Smooth muscle cell (in vitro differentiated cells): ENCODE results near the gene FHAD1. TPM values are rescaled to one million over a fixed set of nuclear protein-coding genes. Genes with fewer than 3 reads are reported as not detected.

Experiments
- DNase-seq: peaks from one replicate; lab custom pipeline; 2025; ENCODE audit not compliant: unreplicated experiment; lab: John Stamatoyannopoulos, UW
- H2AFZ ChIP-seq: fragments of 200-600 bp; sonication (generic); 2 replicates; pipeline ENCODE4 v1.6.0; 2016; ENCODE audit warnings: antibody characterized with exemption, low read depth, mild to moderate bottlenecking
- H3F3A ChIP-seq: fragments of 200-600 bp; sonication (generic); 2 replicates; pipeline ENCODE4 v1.6.0; 2017; ENCODE audit warnings: antibody characterized with exemption, low read depth
- H3K27ac ChIP-seq: fragments of 200-600 bp; sonication (generic); 2 replicates; pipeline ENCODE4 v1.5.1; 2016; ENCODE audit warnings: low read depth, mild to moderate bottlenecking
- H3K27me3 ChIP-seq: fragments of 200-600 bp; sonication (generic); 2 replicates; pipeline ENCODE4 v1.6.1; 2016; ENCODE audit warnings: low read depth, mild to moderate bottlenecking
- H3K36me3 ChIP-seq: fragments of 200-600 bp; sonication (generic); 2 replicates; pipeline ENCODE4 v1.5.1; 2016; ENCODE audit warnings: low read depth
- H3K4me1 ChIP-seq: fragments of 200-600 bp; sonication (generic); 2 replicates; pipeline ENCODE4 v1.5.1; 2016; ENCODE audit warnings: low read depth
- H3K4me2 ChIP-seq: fragments of 200-600 bp; sonication (generic); 2 replicates; pipeline ENCODE4 v1.6.0; 2016; ENCODE audit warnings: mild to moderate bottlenecking
- H3K4me3 ChIP-seq: fragments of 200-600 bp; sonication (generic); 2 replicates; pipeline ENCODE4 v1.5.1; 2016; ENCODE audit warnings: mild to moderate bottlenecking
- H3K79me2 ChIP-seq: fragments of 200-600 bp; sonication (generic); 2 replicates; pipeline ENCODE4 v1.6.0; 2016; ENCODE audit warnings: low read depth, mild to moderate bottlenecking
- H3K9ac ChIP-seq: fragments of 200-600 bp; sonication (generic); 2 replicates; pipeline ENCODE4 v1.6.0; 2016; ENCODE audit warnings: low read depth
- H3K9me3 ChIP-seq: fragments of 200-600 bp; sonication (generic); replicated peaks from 2 replicates; pipeline ENCODE4 v1.5.1; 2016; ENCODE audit warnings: low read depth
- H4K20me1 ChIP-seq: fragments of 200-600 bp; sonication (generic); 2 replicates; pipeline ENCODE4 v1.6.0; 2016; ENCODE audit warnings: low read depth
- WGBS: methylation state at CpG from one replicate; pipeline ENCODE4 v1.1.7; 2016; ENCODE audit warnings: low lambda C conversion rate; 5-methylcytosine and 5-hydroxymethylcytosine counted together
- polyA plus RNA-seq: library from polyadenylated mRNA; unstranded; fragments of >200 nt; fragmentation: Nextera tagmentation; extraction: Ambion mirVana; gene quantifications from 2 replicates; pipeline ENCODE4 v1.2.1, GENCODE V29; 2016
- total RNA-seq: library from RNA; depleted of rRNA; stranded (reverse); fragments of >200 nt; gene quantifications from 2 replicates; pipeline ENCODE4 v1.2.3, GENCODE V29; 2014
- TF ChIP-seq, protein P1 (sequence below): fragments of 200-600 bp; sonication (generic); IDR thresholded peaks from 2 replicates; pipeline ENCODE4 v1.5.1; 2017; ENCODE audit warnings: borderline replicate concordance, mild to moderate bottlenecking, antibody characterized with exemption; ENCODE audit not compliant: insufficient read depth, poor library complexity, severe bottlenecking

The FHAD1 gene
- total and polyA plus RNA-seq, 2 experiments from 2014 or later, result 0.33 TPM; not detected in 1

DNA sequence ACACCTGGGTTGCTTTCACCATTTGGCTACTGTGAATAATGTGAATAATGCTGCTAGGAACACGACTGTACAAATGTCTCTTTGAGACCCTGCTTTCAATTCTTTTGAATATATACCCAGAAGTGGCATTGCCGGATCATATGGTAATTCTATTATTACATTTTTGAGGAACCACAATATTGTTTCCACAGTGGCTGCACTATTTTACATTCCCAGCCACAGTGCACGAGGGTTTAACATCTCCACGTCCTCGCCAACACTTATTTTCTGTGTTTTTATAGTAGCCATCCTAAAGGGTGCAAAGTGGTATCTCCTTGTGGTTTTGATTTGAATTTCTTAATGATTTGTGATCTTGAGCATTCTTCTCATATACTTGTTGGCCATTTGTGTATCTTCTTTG is 15.7 kb downstream of the FHAD1 start:
- no peak for DNase-seq
- H3K36me3 ChIP-seq, result no peaks in the 10 kb centered on the region
- no peak overlapping the region for H2AFZ ChIP-seq
- no peaks in the 10 kb centered on the region for H3K27me3 ChIP-seq
- no peaks in the 10 kb centered on the region for H4K20me1 ChIP-seq
- H3K4me2 ChIP-seq, result no peak overlapping the region
- TF ChIP-seq, protein P1, sequence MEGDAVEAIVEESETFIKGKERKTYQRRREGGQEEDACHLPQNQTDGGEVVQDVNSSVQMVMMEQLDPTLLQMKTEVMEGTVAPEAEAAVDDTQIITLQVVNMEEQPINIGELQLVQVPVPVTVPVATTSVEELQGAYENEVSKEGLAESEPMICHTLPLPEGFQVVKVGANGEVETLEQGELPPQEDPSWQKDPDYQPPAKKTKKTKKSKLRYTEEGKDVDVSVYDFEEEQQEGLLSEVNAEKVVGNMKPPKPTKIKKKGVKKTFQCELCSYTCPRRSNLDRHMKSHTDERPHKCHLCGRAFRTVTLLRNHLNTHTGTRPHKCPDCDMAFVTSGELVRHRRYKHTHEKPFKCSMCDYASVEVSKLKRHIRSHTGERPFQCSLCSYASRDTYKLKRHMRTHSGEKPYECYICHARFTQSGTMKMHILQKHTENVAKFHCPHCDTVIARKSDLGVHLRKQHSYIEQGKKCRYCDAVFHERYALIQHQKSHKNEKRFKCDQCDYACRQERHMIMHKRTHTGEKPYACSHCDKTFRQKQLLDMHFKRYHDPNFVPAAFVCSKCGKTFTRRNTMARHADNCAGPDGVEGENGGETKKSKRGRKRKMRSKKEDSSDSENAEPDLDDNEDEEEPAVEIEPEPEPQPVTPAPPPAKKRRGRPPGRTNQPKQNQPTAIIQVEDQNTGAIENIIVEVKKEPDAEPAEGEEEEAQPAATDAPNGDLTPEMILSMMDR, result no peak
- H3K79me2 ChIP-seq, result no peaks in the 10 kb centered on the region
- 93% methylated on average over 5 of the region's 5 CpGs for WGBS
- H3K4me3 ChIP-seq, result no peak overlapping the region
- H3K27ac ChIP-seq, result no peak overlapping the region
- H3K9ac ChIP-seq, result no peak overlapping the region
- H3K4me1 ChIP-seq, result no peaks in the 10 kb centered on the region
- peaks cover 6% of the 10 kb centered on the region for H3K9me3 ChIP-seq
- H3F3A ChIP-seq, result no peaks in the 10 kb centered on the region

DNA sequence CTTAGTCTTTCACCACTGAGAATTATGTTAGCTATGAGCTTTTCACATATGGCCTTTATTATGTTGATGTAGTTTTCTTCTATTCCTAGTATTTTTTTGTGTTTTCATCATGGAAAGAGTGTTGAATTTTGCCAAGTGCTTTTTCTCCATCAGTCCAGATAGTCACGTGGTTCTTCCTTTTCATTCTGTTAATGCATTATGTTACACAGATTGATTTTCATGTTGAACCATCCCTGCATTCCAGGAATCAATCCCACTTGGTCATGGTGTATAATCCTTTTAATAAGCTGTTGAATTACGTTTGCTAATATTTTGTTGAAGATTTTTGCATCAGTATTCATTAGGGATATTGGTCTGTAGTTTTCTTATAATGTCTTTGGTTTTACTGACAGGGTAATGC is 17.7 kb downstream of the FHAD1 start:
- Histone ChIP-seq H3K4me2 (no peak overlapping the region), H3K9me3 (peaks cover 6% of the 10 kb centered on the region), H3K9ac (no peak overlapping the region), H3K4me3 (no peak overlapping the region), H3F3A (no peaks in the 10 kb centered on the region), H3K27ac (no peak overlapping the region), H3K4me1 (no peaks in the 10 kb centered on the region), H3K79me2 (no peaks in the 10 kb centered on the region), H4K20me1 (no peaks in the 10 kb centered on the region), H3K27me3 (no peaks in the 10 kb centered on the region), H2AFZ (no peak overlapping the region), H3K36me3 (no peaks in the 10 kb centered on the region)
- TF ChIP-seq, protein P1, result no peak
- WGBS, result 65% methylated on average over 2 of the region's 2 CpGs
- DNase-seq, result no peak

DNA sequence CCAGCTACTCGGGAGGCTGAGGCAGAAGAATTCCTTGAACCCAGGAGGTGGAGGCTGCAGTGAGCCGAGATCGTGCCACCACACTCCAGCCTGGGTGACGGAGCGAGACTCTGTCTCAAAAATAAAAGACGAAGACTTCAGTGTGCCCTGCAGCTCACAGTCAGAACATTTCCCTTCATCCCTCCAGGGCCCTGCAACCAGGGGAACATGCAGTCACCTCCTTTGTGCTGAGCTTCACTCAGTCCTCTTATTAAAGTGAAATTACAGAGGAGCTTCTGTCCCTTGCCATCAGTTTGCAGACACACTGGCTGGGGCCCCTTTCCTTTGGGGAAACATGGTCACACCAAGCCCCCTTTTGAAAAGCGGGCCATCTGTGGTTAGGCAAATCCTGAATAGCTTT is 24.2 kb downstream of the FHAD1 start:
- H3K79me2 ChIP-seq, result no peaks in the 10 kb centered on the region
- H3K4me2 ChIP-seq, result no peak overlapping the region
- DNase-seq, result no peak
- H4K20me1 ChIP-seq, result no peaks in the 10 kb centered on the region
- 71% methylated on average over 6 of the region's 7 CpGs for WGBS
- no peak overlapping the region for H3K27ac ChIP-seq
- H3K36me3 ChIP-seq, result no peaks in the 10 kb centered on the region
- H3K9ac ChIP-seq, result no peak overlapping the region
- H3K4me1 ChIP-seq, result no peaks in the 10 kb centered on the region
- H3K4me3 ChIP-seq, result no peak overlapping the region
- H2AFZ ChIP-seq, result no peak overlapping the region
- no peaks in the 10 kb centered on the region for H3K9me3 ChIP-seq
- H3F3A ChIP-seq, result no peaks in the 10 kb centered on the region
- TF ChIP-seq, protein P1, result no peak
- peaks cover 5% of the 10 kb centered on the region for H3K27me3 ChIP-seq

DNA sequence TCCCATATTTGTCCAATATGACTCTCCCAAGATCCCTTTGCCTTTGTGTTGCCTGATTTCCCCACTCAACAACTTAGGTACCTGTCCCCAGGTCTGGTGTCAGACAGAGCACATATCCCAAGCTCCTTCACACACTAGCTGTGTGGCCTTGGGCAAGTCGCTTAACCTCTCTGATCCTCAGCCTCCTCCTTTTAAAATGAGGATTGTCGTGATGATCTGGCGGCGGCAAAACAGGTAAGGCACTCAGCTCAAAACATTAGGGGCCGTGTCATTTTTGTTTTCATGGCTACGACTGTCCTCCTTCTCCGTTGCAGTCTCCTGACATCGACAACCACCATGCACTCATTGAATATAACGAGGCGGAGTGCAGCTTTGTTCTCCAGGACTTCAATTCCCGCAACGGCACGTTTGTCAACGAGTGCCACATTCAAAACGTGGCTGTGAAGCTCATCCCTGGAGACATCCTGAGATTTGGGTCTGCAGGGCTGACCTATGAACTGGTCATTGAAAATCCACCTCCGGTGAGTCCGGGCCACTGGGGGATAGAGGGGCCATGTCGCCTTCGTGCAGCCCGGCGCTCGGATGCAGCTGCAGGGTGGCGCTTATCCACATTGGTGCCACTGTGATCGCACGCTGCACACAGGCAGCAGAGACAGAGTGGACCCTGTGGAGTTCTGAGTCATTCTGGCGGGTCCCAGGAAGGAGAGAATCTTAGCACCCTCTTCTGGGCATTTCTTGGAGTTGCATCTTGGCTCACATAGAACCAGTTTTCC is 25.2 kb downstream of the FHAD1 start:
- H3K9ac ChIP-seq, result no peak overlapping the region
- peak overlapping the region; percentile 75 for H3K4me2 ChIP-seq
- H4K20me1 ChIP-seq, result no peaks in the 10 kb centered on the region
- no peaks in the 10 kb centered on the region for H3K79me2 ChIP-seq
- 34% methylated on average over 26 of the region's 26 CpGs for WGBS
- H3F3A ChIP-seq, result no peaks in the 10 kb centered on the region
- DNase-seq, result peak; percentile 6
- H3K4me3 ChIP-seq, result no peak overlapping the region
- no peak overlapping the region for H3K27ac ChIP-seq
- H3K9me3 ChIP-seq, result no peaks in the 10 kb centered on the region
- no peak overlapping the region for H2AFZ ChIP-seq
- H3K27me3 ChIP-seq, result peaks cover 5% of the 10 kb centered on the region
- H3K36me3 ChIP-seq, result no peaks in the 10 kb centered on the region
- H3K4me1 ChIP-seq, result no peaks in the 10 kb centered on the region
- TF ChIP-seq, protein P1, result peak; percentile 77
